GM19351 (cell line): ENCODE measurements around the gene TTC23L.

Experiments used
- ATAC-seq: cut with Tn5 transposase; IDR thresholded peaks from one replicate; pipeline ENCODE4 v1.9.1; 2021; ENCODE audit warnings: mild to moderate bottlenecking, moderate library complexity; ENCODE audit not compliant: unreplicated experiment

Gene TTC23L

DNA sequence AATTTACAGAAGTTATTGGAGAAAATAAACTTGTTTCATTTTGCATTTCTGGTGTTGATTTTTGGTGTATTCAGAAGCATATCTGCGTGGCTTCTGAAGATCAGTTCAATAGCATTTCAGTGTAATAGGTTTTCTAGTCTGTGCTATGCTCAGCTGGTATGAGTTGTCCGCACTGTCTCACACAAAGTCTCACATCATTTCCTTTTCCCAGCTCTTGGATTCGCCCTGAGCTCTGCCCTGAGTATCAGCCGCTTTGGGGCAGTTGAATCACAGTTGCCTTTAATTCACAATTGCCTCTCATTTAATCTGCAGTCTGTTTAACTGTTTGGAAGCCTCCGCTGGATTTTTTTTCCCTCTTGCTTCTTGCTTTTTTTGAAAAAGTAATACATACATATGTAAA lies 6.4 kb upstream of the TTC23L start:
- no peak for ATAC-seq

- ATAC-seq = no peak
Measured at GRCh38 chr5:34833090-34833489, 5.9 kb upstream of the TTC23L start.

GRCh38 chr5:34833976-34834793 lies 4.8 kb upstream of the TTC23L start:
- no peak for ATAC-seq

DNA sequence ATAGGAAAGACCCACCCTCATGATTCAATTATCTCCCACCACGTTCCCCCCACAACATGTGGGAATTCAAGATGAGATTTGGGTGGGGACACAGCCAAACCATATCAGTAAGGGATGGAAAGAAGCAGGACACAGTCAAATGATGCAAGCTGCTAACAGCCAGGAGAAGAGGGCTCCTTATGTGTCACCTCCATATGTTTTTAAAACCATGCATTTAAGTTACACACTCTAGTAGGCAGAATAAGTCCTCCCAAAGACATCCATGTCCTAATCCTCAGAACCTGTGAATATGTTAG lies 4.2 kb upstream of the TTC23L start:
- ATAC-seq = no peak

- no peak for ATAC-seq
Measured at GRCh38 chr5:34835664-34836063, 3.3 kb upstream of the TTC23L start.

DNA sequence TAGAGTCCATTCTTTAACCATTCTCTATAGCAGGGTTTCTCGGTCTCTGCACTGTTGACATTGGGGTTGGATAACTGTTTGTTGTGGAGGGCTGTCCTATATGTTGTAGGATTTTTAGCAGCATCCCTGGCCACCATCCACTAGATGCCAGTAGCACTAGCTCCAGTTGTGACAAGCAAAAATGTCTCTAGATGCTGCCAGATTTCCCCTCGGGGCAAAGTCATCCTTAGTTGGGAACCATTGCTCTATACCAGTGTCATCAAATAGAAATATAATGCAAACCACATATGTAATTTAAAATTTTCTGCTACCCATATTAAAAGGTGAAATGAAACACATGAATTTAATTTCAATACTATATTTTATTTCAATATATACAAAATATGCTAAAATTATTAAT lies 2.9 kb downstream of the TTC23L start:
- ATAC-seq = no peak

DNA sequence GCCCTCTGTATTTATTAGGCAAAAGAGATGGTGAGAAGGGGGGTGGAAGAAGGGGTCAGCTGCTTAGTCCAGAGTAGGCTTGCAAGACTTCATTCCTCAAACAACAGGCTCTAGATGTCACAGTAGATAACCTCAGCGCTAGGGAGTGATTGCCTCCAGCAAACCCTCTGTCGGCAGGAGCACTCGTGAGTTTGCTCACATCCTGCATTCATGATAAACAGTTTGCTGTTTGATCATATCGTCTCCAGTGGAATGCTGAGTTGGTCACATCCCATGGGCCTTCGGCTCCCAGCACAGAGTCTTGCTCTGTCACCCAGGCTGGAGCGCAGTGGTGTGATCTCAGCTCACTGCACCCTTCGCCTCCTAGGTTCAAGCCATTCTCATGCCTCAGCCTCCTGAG lies 3.6 kb downstream of the TTC23L start:
- ATAC-seq = no peak

DNA sequence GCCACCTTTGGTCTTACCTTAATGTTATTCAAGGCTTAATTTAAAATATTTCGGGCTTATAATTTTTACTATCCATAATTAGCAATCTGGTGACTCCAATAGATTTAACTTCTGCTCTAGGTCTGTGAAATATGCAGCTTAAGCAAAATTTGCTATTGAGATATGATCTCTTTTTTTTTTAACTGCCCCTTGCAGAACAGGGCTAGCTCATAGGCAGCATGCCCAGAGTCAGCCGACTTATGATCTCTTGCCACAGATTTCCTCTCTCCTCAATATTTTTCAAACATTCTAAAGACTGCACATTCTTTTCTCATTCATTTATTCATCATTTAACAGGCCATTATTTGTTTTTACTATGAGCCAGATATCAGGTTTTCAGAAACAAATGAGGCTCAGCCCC lies 4.5 kb downstream of the TTC23L start:
- ATAC-seq = no peak

DNA sequence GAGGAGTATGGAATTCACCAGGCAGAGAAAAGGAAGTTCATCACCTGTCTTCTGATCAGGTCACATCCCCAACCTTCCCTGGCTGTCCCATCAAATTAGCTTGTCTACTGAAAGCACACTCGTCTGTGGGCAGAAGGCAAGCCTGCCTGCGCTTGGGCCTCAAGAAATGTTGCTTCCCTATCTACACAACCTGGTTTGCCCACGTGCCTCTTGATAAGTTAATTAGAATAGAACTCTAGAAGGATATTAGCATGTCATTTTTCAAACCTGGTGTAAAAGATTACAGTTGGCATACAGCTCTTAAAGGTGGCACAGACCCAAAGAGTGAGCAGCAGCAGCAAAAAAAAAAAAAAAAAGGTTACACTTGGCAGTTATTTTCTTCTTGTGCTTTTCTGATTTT lies 5.1 kb downstream of the TTC23L start:
- ATAC-seq = no peak

GRCh38 chr5:34844999-34845398 lies 6.0 kb downstream of the TTC23L start:
- no peak for ATAC-seq

- no peak for ATAC-seq
Measured at GRCh38 chr5:34847056-34847455, 8.1 kb downstream of the TTC23L start.

- no peak for ATAC-seq
Measured at GRCh38 chr5:34847552-34847951, 8.6 kb downstream of the TTC23L start.

DNA sequence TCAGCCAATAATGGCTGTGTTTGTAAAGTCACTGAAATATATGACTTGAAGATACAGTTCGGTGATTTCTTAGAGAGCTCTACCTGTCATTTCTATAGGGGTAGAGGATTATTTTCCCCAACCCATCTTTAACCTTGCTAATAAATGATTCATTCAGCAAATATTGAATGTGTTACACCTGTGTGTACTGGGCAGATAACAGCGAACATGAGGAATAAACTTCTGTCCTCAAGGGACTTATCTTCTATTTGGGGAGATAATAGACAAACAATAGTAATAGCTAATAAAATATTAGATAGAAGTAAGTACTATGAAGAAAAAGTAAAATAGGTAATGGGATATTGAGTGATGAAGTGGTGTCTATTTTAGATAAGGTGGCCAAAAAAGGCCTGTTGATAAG lies 9.3 kb downstream of the TTC23L start:
- no peak for ATAC-seq

DNA sequence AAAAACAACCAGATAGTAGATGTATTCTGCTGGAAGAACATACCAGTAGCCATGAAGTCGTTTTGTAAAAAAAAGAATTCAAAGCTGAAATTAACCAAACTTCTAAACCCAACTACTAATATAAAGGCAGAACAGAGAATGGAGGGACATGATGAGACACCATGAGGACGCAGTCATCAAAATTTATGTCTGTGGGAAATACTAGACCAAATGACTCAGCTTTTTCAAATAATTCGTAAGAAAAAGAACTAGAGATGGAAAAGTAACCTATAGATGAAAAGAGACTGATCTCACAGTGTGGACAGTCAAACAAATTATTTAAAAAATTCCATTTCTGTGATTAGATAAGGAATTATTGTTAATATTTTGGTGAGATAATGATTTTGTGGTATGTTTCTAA lies 10.3 kb downstream of the TTC23L start:
- no peak for ATAC-seq

- ATAC-seq = peak; percentile 99
Measured at GRCh38 chr5:34854459-34855174, 15.7 kb downstream of the TTC23L start.

DNA sequence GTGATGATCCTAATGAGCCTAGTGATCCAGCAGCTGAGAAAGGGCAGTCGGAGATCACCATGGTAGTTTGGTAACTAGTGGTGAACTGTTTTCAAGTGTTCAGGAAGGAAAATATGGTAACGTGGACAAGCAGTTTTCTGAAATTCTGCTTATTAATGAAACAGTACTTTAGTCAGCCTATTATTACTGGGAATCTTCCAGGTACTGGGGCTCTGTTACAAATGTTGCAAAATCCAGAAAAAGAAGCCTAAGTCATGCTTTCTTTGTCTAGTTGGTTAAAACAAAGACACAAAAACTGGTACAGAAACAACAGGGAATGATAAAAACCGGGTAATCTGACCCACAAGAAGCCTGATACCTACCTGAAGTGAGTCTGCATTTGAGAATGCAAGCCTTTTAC lies 18.2 kb downstream of the TTC23L start:
- no peak for ATAC-seq

DNA sequence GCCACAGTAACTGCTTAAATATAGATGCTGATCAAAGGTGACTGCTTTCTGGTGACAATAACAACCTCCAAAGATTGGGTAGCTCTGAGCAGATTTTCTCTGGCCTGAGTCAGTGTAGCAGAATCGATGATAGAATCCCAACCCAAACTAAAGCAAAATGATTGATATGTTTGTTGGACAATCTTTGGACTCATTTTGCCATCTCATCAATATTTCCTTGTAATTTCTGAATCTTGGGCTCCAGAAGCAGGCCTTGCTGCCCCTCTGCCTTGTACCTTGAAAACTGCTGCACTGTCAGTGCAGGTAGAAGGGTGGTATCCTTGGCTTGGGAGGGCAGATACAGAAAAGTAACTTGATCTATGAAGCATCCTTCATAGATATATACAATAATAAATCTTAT lies 18.9 kb downstream of the TTC23L start:
- ATAC-seq = no peak

- ATAC-seq = no peak
Measured at GRCh38 chr5:34858790-34859189, 19.8 kb downstream of the TTC23L start.

DNA sequence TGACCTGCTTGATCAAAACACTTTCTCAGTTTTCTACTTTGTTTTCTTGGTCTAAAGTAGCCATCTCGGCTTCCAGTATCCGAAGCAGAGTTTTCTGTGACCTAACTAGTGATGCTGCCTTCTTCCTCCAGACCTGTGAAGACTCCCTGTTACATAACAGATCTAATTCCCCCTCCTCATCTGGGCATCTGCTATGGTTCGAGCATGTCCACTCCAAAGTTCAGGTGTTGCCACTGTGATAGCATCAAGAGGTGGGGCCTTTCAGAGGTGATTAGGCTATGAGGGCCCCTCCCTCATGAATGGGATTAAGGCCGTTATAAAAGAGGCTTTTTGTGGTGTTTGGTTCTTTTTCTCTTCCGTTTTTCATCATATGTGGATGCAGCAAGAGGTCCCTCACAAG lies 20.3 kb downstream of the TTC23L start:
- no peak for ATAC-seq

DNA sequence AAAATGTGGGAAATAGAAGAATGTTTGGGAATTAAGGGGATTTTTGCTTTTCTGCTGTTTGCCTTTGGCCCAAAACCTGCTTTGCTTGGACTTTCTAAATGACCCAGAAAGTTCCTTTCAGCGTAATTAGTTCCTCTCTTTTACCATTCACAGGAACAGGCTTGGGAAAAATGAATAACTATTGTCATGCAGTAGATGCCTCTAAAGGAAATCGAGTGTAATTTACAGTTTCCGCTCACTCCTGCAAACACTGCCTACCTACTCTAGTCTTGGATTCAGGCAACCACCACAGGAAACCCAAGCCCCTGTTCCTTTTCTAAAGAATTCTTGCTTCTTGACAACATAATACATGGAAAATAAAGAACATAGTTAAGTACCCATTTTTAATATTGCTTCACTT lies 25.0 kb downstream of the TTC23L start:
- no peak for ATAC-seq

DNA sequence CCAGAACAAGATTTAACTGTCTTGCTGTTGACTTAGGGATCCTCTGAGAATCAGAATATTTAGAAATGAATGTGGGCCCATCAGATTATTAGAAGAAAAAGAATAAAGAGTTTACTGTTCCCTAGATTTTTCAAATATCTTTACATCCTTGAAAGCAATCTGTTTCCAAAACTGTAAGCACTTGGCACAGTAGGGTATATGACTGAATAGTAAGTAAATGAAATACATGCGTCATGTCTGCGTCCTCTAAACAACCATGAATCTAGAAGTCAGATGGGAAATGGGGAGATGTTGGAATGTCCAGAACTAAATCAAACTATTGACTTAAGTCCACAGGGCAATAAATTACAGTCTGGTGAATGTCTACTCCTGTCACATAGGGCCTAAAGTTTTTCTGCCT lies 26.1 kb downstream of the TTC23L start:
- no peak for ATAC-seq

DNA sequence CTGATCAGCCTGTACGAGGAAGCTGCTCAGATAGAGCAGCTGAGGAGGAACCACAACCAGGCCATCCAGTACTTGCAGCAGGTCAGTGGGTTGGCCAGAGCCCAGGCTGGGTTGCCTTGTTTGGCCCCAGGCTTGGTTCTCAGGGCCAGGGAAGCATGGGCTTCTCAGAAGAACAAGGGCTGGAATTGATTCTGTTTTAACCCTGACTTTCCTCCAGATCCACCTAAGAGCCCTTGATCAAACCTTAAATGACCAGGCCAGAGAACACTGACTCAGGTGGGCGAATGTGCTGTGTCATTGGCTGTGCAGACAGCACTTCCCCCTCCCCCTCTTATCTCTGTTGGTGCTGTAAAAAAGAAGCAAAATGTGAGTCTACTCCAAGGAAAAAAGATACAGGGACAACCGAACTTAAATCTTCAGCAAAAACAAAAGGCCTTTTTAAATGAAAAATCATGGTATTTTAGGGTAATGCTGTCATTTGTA lies 28.1 kb downstream of the TTC23L start:
- no peak for ATAC-seq

DNA sequence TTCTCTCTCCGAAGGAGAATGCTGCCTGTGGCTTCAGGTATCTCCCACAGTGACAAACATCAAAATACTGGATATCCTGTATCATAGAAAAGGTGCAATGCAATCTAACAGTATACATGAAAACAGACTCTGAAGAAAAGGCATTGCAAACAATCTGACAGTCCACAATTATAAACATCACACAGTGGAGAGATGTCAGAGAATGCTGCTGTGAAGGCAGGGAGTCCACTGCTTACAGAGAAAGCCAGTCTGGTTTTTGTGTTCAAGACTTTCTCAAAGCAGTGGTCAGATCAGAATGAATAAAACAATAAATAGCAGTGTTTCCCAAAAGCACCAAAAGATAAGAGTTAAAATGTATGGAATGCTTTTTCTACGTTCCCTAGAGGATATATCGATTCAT lies 28.7 kb downstream of the TTC23L start:
- no peak for ATAC-seq
